ENCODE measurements around the gene SLC47A2.

The SLC47A2 gene

GRCh38 chr17:19671433-19671832 lies 45.0 kb downstream of the SLC47A2 start:
- TF ChIP-seq FOXM1 (IDR thresholded peaks at IDR 0.05; ENCODE audit: borderline replicate concordance, low read depth) (no peak), TCF12 (IDR thresholded peaks at IDR 0.05; ENCODE audit: low read depth) (no peak), RAD21 (IDR thresholded peaks at IDR 0.05; ENCODE audit: low read depth) (no peak), EP300 (IDR thresholded peaks at IDR 0.05; ENCODE audit: borderline replicate concordance) (no peak), TAF1 (IDR thresholded peaks at IDR 0.05; ENCODE audit: low read depth) (no peak), EGR1 (IDR thresholded peaks at IDR 0.05) (no peak), MAX (IDR thresholded peaks at IDR 0.05) (no peak), NFIC (IDR thresholded peaks at IDR 0.05) (no peak), CREB1 (IDR thresholded peaks at IDR 0.05; ENCODE audit: low read depth) (no peak), TEAD4 (IDR thresholded peaks at IDR 0.05) (no peak), CEBPB (IDR thresholded peaks at IDR 0.05) (no peak), USF1 (IDR thresholded peaks at IDR 0.05) (no peak), YY1 (IDR thresholded peaks at IDR 0.05; ENCODE audit: low read depth) (no peak), ZBTB7A (IDR thresholded peaks at IDR 0.05; ENCODE audit: low read depth) (no peak), REST (IDR thresholded peaks at IDR 0.05; ENCODE audit: low read depth) (no peak)

- no peak for TF ChIP-seq MAX (IDR thresholded peaks at IDR 0.05)
- TF ChIP-seq EGR1 (IDR thresholded peaks at IDR 0.05), result no peak
- TF ChIP-seq RAD21 (IDR thresholded peaks at IDR 0.05; ENCODE audit: low read depth), result no peak
- TF ChIP-seq TEAD4 (IDR thresholded peaks at IDR 0.05), result no peak
- TF ChIP-seq YY1 (IDR thresholded peaks at IDR 0.05; ENCODE audit: low read depth), result no peak
- TF ChIP-seq REST (IDR thresholded peaks at IDR 0.05; ENCODE audit: low read depth), result no peak
- no peak for TF ChIP-seq FOXM1 (IDR thresholded peaks at IDR 0.05; ENCODE audit: borderline replicate concordance, low read depth)
- no peak for TF ChIP-seq CREB1 (IDR thresholded peaks at IDR 0.05; ENCODE audit: low read depth)
- TF ChIP-seq NFIC (IDR thresholded peaks at IDR 0.05), result no peak
- no peak for TF ChIP-seq ZBTB7A (IDR thresholded peaks at IDR 0.05; ENCODE audit: low read depth)
- TF ChIP-seq CEBPB (IDR thresholded peaks at IDR 0.05), result no peak
- TF ChIP-seq USF1 (IDR thresholded peaks at IDR 0.05), result no peak
- no peak for TF ChIP-seq TCF12 (IDR thresholded peaks at IDR 0.05; ENCODE audit: low read depth)
- TF ChIP-seq TAF1 (IDR thresholded peaks at IDR 0.05; ENCODE audit: low read depth), result no peak
- TF ChIP-seq EP300 (IDR thresholded peaks at IDR 0.05; ENCODE audit: borderline replicate concordance), result no peak
These were observed 45.5 kb downstream of the SLC47A2 start for GRCh38 chr17:19670908-19671307.

GRCh38 chr17:19664821-19665181 lies 51.6 kb downstream of the SLC47A2 start:
- TF ChIP-seq EGR1 (IDR thresholded peaks at IDR 0.05), result no peak

GRCh38 chr17:19664136-19664820 lies 52.1 kb downstream of the SLC47A2 start:
- no peak for TF ChIP-seq MAX (IDR thresholded peaks at IDR 0.05)
- TF ChIP-seq REST (IDR thresholded peaks at IDR 0.05; ENCODE audit: low read depth), result no peak
- no peak for TF ChIP-seq TEAD4 (IDR thresholded peaks at IDR 0.05)
- TF ChIP-seq CEBPB (IDR thresholded peaks at IDR 0.05), result no peak
- TF ChIP-seq NFIC (IDR thresholded peaks at IDR 0.05), result no peak
- no peak for TF ChIP-seq YY1 (IDR thresholded peaks at IDR 0.05; ENCODE audit: low read depth)
- no peak for TF ChIP-seq USF1 (IDR thresholded peaks at IDR 0.05)
- TF ChIP-seq RAD21 (IDR thresholded peaks at IDR 0.05; ENCODE audit: low read depth), result no peak; the same call in 1 of the 2 replicates
- no peak for TF ChIP-seq TCF12 (IDR thresholded peaks at IDR 0.05; ENCODE audit: low read depth)
- TF ChIP-seq ZBTB7A (IDR thresholded peaks at IDR 0.05; ENCODE audit: low read depth), result no peak
- no peak for TF ChIP-seq FOXM1 (IDR thresholded peaks at IDR 0.05; ENCODE audit: borderline replicate concordance, low read depth)
- no peak for TF ChIP-seq EP300 (IDR thresholded peaks at IDR 0.05; ENCODE audit: borderline replicate concordance)
- TF ChIP-seq CREB1 (IDR thresholded peaks at IDR 0.05; ENCODE audit: low read depth), result no peak
- TF ChIP-seq TAF1 (IDR thresholded peaks at IDR 0.05; ENCODE audit: low read depth), result no peak
- no peak for TF ChIP-seq EGR1 (IDR thresholded peaks at IDR 0.05)
